DOHH2 (cell line): ENCODE data around the gene TOMT.
"Not testable (repeated sequence)": the region's sequence is repeated elsewhere in the genome, so short reads cannot be mapped to it uniquely, and the experiment has no call there.

ENCODE experiments used
- H3F3A ChIP-seq: fragments of 200-600 bp; sonication (generic), shearing (Covaris generic); 2 replicates; pipeline ENCODE4 v1.6.0; 2016; ENCODE audit warnings: antibody characterized with exemption, mild to moderate bottlenecking; ENCODE audit not compliant: control insufficient read depth, insufficient read depth
- H3K27ac ChIP-seq: fragments of 200-600 bp; sonication (generic); 2 replicates; pipeline ENCODE4 v1.5.1; 2014; ENCODE audit warnings: low read depth, mild to moderate bottlenecking, low read length, moderate library complexity
- H3K27me3 ChIP-seq: fragments of 200-600 bp; sonication (generic); 2 replicates; pipeline ENCODE4 v1.6.1; 2014; ENCODE audit warnings: mild to moderate bottlenecking, low read length, mixed read lengths; ENCODE audit not compliant: control insufficient read depth
- H3K36me3 ChIP-seq: fragments of 200-600 bp; sonication (generic); 2 replicates; pipeline ENCODE4 v1.6.1; 2014; ENCODE audit warnings: mild to moderate bottlenecking, low read length, moderate library complexity, mixed read lengths; ENCODE audit not compliant: control insufficient read depth
- H3K4me1 ChIP-seq: fragments of 200-600 bp; sonication (generic); 2 replicates; pipeline ENCODE4 v1.6.1; 2014; ENCODE audit warnings: mild to moderate bottlenecking, low read length, mixed read lengths; ENCODE audit not compliant: control insufficient read depth
- H3K4me2 ChIP-seq: fragments of 200-600 bp; sonication (generic); 2 replicates; pipeline ENCODE4 v1.6.0; 2014; ENCODE audit warnings: mild to moderate bottlenecking, low read length, moderate library complexity
- H3K4me3 ChIP-seq: fragments of 200-600 bp; sonication (generic); 2 replicates; pipeline ENCODE4 v1.5.1; 2014; ENCODE audit warnings: mild to moderate bottlenecking, low read length, mixed read lengths
- H3K79me2 ChIP-seq: fragments of 200-600 bp; sonication (generic); 2 replicates; pipeline ENCODE4 v1.6.1; 2014; ENCODE audit warnings: mild to moderate bottlenecking, low read length, mixed read lengths; ENCODE audit not compliant: control insufficient read depth
- H3K9me2 ChIP-seq: fragments of 200-600 bp; sonication (generic); replicated peaks from 2 replicates; pipeline ENCODE4 v1.6.1; 2014; ENCODE audit warnings: mild to moderate bottlenecking, low read length, mixed read lengths; ENCODE audit not compliant: control insufficient read depth
- H3K9me3 ChIP-seq: fragments of 200-600 bp; sonication (generic); 2 replicates; pipeline ENCODE4 v1.6.1; 2014; ENCODE audit warnings: antibody characterized with exemption, low read length, mixed read lengths; ENCODE audit not compliant: control insufficient read depth, insufficient read depth
- H4K20me1 ChIP-seq: fragments of 200-600 bp; sonication (generic); 2 replicates; pipeline ENCODE4 v1.6.0; 2014; ENCODE audit warnings: low read depth, mild to moderate bottlenecking, antibody characterized with exemption, low read length, moderate library complexity; ENCODE audit not compliant: control insufficient read depth, insufficient read depth
- EZH2phosphoT487 ChIP-seq: fragments of 200-600 bp; sonication (generic); IDR thresholded peaks from 2 replicates; pipeline ENCODE4 v1.6.1; 2017; ENCODE audit warnings: borderline replicate concordance, mild to moderate bottlenecking, antibody characterized with exemption, low read length, moderate library complexity, mixed read lengths
- TF ChIP-seq, protein P1 (sequence below): fragments of 200-600 bp; sonication (generic); IDR thresholded peaks from one replicate; pipeline ENCODE4 v1.5.1; 2014; ENCODE audit warnings: antibody characterized with exemption, mild to moderate bottlenecking, low read depth, low read length; ENCODE audit not compliant: poor library complexity, severe bottlenecking

TOMT gene

DNA sequence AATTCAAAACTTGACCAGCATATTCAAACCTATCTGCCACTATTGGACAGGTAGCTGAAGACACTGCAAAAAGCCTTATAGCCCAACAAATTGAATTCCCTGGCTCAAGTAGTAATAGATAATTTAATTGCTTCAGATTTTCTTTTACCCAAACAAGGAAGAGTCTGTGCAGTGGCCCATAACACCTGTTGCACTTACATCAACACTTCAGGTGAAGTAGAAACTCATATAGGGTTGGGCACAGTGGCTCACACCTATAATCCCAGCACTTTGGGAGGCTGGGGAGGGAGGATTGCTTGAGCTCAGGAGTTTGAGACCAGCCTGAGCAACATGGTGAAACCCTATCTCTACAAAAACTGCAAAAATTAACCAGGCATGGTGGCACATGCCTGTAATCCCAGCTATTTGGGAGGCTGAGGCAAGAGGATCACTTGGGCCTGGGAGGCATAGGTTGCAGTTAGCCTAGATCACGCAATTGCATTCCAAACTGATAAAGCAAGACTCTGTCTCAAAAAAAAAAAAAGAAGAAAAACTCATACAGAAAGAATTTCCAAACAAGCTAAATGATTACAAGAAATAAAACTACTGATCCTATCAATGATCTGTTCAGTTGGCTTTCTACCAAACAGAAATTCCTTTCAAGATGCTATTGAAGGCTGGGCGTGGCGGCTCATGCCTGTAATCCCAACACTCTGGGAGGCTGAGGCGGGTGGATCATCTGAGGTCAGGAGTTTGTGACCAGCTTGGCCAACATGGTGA, 39.3 kb downstream of the TOMT start:
- Histone ChIP-seq H3K4me2 (no peak overlapping the region), H3K79me2 (no peaks in the 10 kb centered on the region), H3K36me3 (no peaks in the 10 kb centered on the region), H3K27me3 (peaks cover 17% of the 10 kb centered on the region), H4K20me1 (no peaks in the 10 kb centered on the region), H3F3A (no peaks in the 10 kb centered on the region), H3K9me2 (no peaks in the 10 kb centered on the region), H3K9me3 (no peaks in the 10 kb centered on the region), H3K27ac (no peak overlapping the region), H3K4me1 (0 out of 2 replicates have a peak, but pooled peaks cover 3% of the 10 kb centered on the region), H3K4me3 (no peak overlapping the region)
- no peak for TF ChIP-seq EZH2phosphoT487
- TF ChIP-seq, protein P1, sequence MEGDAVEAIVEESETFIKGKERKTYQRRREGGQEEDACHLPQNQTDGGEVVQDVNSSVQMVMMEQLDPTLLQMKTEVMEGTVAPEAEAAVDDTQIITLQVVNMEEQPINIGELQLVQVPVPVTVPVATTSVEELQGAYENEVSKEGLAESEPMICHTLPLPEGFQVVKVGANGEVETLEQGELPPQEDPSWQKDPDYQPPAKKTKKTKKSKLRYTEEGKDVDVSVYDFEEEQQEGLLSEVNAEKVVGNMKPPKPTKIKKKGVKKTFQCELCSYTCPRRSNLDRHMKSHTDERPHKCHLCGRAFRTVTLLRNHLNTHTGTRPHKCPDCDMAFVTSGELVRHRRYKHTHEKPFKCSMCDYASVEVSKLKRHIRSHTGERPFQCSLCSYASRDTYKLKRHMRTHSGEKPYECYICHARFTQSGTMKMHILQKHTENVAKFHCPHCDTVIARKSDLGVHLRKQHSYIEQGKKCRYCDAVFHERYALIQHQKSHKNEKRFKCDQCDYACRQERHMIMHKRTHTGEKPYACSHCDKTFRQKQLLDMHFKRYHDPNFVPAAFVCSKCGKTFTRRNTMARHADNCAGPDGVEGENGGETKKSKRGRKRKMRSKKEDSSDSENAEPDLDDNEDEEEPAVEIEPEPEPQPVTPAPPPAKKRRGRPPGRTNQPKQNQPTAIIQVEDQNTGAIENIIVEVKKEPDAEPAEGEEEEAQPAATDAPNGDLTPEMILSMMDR, result no peak

DNA sequence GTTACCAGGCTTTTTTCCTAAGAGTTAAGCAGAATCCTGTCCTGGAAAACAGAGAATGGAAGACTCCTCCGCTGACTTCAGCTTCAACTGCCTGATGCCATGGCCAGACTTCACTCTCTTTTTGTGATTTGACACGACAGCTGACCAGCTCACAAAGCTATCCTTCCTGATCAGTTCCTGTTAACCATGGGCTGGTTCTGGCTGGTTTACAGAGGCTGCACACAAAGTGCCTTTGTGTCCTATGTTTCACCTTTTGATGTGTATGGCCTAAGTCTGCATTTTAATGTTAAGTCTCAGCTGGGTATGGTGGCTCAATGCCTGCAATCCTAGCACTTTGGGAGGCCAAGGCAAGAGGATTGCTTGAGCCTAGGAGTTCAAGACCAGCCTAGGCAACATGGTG, 40.9 kb downstream of the TOMT start:
- no peak for TF ChIP-seq EZH2phosphoT487
- TF ChIP-seq, protein P1, result no peak
- Histone ChIP-seq H3K36me3 (no peaks in the 10 kb centered on the region), H3K27ac (no peak overlapping the region), H4K20me1 (no peaks in the 10 kb centered on the region), H3K4me3 (no peak overlapping the region), H3K79me2 (no peaks in the 10 kb centered on the region), H3K4me2 (no peak overlapping the region), H3K27me3 (peaks cover 9% of the 10 kb centered on the region), H3K9me2 (no peaks in the 10 kb centered on the region), H3K9me3 (no peaks in the 10 kb centered on the region), H3F3A (no peaks in the 10 kb centered on the region), H3K4me1 (0 out of 2 replicates have a peak, but pooled peaks cover 3% of the 10 kb centered on the region)

DNA sequence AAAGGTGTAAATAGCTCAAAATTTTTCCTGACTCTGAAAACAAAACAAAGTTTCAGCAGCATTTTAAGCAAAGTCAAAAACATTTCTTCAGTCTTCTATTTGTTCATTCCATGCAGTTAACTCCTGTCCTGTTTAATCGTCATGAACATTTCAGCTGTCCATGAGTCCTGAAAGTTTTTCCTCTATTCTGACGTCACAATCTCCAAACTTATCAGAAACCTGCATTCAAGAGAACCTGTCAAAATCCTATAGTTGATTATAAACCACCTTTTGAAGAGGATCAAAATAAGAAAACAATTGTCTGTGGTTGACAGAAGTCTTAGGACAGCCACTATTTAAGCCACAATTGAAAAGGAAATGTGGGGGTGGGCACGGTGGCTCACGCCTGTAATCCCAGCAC, 45.2 kb downstream of the TOMT start:
- H3K4me1 ChIP-seq, result no peaks in the 10 kb centered on the region
- H3K27ac ChIP-seq, result no peak overlapping the region
- H3F3A ChIP-seq, result no peaks in the 10 kb centered on the region
- no peaks in the 10 kb centered on the region for H3K9me2 ChIP-seq
- no peaks in the 10 kb centered on the region for H3K9me3 ChIP-seq
- no peak for TF ChIP-seq EZH2phosphoT487
- TF ChIP-seq, protein P1, result no peak
- H3K79me2 ChIP-seq, result no peaks in the 10 kb centered on the region
- 0 out of 2 replicates have a peak, but pooled peaks cover 3% of the 10 kb centered on the region for H3K27me3 ChIP-seq
- no peaks in the 10 kb centered on the region for H4K20me1 ChIP-seq
- no peak overlapping the region for H3K4me2 ChIP-seq
- H3K4me3 ChIP-seq, result no peak overlapping the region
- H3K36me3 ChIP-seq, result no peaks in the 10 kb centered on the region

DNA sequence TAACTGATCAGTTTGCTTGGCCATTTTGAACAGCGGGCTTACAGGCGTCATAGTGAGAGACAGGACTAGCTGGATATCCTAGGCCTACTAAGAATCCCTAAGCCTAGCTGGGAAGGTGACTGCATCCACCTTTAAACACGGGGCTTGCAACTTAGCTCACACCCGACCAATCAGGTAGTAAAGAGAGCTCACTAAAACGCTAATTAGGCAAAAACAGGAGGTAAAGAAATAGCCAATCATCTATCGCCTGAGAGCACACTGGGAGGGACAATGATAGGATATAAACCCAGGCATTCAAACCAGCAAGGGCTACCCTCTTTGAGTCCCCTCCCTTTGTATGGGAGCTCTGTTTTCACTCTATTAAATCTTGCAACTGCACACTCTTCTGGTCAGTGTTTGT, 48.1 kb downstream of the TOMT start:
- H3K9me3 ChIP-seq, H3K27ac ChIP-seq, H3K36me3 ChIP-seq: not testable (repeated sequence)

More for the DNA sequence above, 48.1 kb downstream of the TOMT start:
- H3K27me3 ChIP-seq, H3K4me3 ChIP-seq, H4K20me1 ChIP-seq, H3K4me1 ChIP-seq, H3K9me2 ChIP-seq, H3K4me2 ChIP-seq, H3F3A ChIP-seq, H3K79me2 ChIP-seq: not testable (repeated sequence)
